Measurements from ENCODE around the gene MYO3B.
"Not testable (repeated sequence)": the region's sequence is repeated elsewhere in the genome, so short reads cannot be mapped to it uniquely, and the experiment has no call there.

The MYO3B gene

GRCh38 chr2:170605862-170606261, 427.9 kb downstream of the MYO3B start:
- ChIA-PET CTCF (no interaction called here), POLR2A (no interaction called here)
- no peak overlapping the region for H3K4me3 ChIP-seq (ENCODE audit: low read depth, low read length)
- TF ChIP-seq CTCF (IDR thresholded peaks at IDR 0.05; ENCODE audit: insufficient read depth, low read length, missing control alignments) = no peak
- no peak for DNase-seq (ENCODE audit: low read depth, low spot score)

- ChIA-PET POLR2A (no interaction called here), CTCF (no interaction called here)
- no peak overlapping the region for H3K4me3 ChIP-seq (ENCODE audit: low read depth, low read length)
- TF ChIP-seq CTCF (IDR thresholded peaks at IDR 0.05; ENCODE audit: insufficient read depth, low read length, missing control alignments) = no peak
- DNase-seq (ENCODE audit: low read depth, low spot score) = no peak
Observed at GRCh38 chr2:170607171-170607570, 429.2 kb downstream of the MYO3B start.

GRCh38 chr2:170610615-170611014, 432.7 kb downstream of the MYO3B start:
- no peak for DNase-seq (ENCODE audit: low read depth, low spot score)
- no peak overlapping the region for H3K4me3 ChIP-seq (ENCODE audit: low read depth, low read length)
- TF ChIP-seq CTCF (IDR thresholded peaks at IDR 0.05; ENCODE audit: insufficient read depth, low read length, missing control alignments) = no peak
- POLR2A ChIA-PET = no interaction called here
- CTCF ChIA-PET = no interaction called here

GRCh38 chr2:170618948-170619347, 441.0 kb downstream of the MYO3B start:
- POLR2A ChIA-PET; DNase-seq (ENCODE audit: low read depth, low spot score); H3K4me3 ChIP-seq (ENCODE audit: low read depth, low read length); CTCF ChIA-PET: not testable (repeated sequence)

GRCh38 chr2:170635094-170635493, 457.1 kb downstream of the MYO3B start:
- H3K4me3 ChIP-seq (ENCODE audit: low read depth, low read length); DNase-seq (ENCODE audit: low read depth, low spot score); POLR2A ChIA-PET; CTCF ChIA-PET: not testable (repeated sequence)

GRCh38 chr2:170639635-170640034, 461.7 kb downstream of the MYO3B start:
- POLR2A ChIA-PET = no interaction called here
- no peak overlapping the region for H3K4me3 ChIP-seq (ENCODE audit: low read depth, low read length)
- no peak for TF ChIP-seq CTCF (IDR thresholded peaks at IDR 0.05; ENCODE audit: insufficient read depth, low read length, missing control alignments)
- DNase-seq (ENCODE audit: low read depth, low spot score) = no peak
- CTCF ChIA-PET = no interaction called here

- no peak for DNase-seq (ENCODE audit: low read depth, low spot score)
- TF ChIP-seq CTCF (IDR thresholded peaks at IDR 0.05; ENCODE audit: insufficient read depth, low read length, missing control alignments) = no peak
- CTCF ChIA-PET = no interaction called here
- H3K4me3 ChIP-seq (ENCODE audit: low read depth, low read length) = no peak overlapping the region
- POLR2A ChIA-PET = no interaction called here
Observed at GRCh38 chr2:170641961-170642360, 464.0 kb downstream of the MYO3B start.

GRCh38 chr2:170643346-170643745, 465.4 kb downstream of the MYO3B start:
- CTCF ChIA-PET = no interaction called here
- DNase-seq (ENCODE audit: low read depth, low spot score) = no peak

More at GRCh38 chr2:170643346-170643745, 465.4 kb downstream of the MYO3B start:
- POLR2A ChIA-PET = no interaction called here
- no peak for TF ChIP-seq CTCF (IDR thresholded peaks at IDR 0.05; ENCODE audit: insufficient read depth, low read length, missing control alignments)
- no peak overlapping the region for H3K4me3 ChIP-seq (ENCODE audit: low read depth, low read length)

All from AG04449 (cell line).